HG03469 (cell line): ENCODE measurements around the gene ARSJ.
A peak's percentile ranks its signal among the peaks of the same experiment; 100 is the strongest.
"Not testable (repeated sequence)": the region's sequence is repeated elsewhere in the genome, so short reads cannot be mapped to it uniquely, and the experiment has no call there.

Experiments
- ATAC-seq: cut with Tn5 transposase; IDR thresholded peaks from one replicate; pipeline ENCODE4 v1.9.1; 2021; ENCODE audit warnings: mild to moderate bottlenecking, moderate library complexity, moderate number of reproducible peaks; ENCODE audit not compliant: unreplicated experiment

The ARSJ gene

DNA sequence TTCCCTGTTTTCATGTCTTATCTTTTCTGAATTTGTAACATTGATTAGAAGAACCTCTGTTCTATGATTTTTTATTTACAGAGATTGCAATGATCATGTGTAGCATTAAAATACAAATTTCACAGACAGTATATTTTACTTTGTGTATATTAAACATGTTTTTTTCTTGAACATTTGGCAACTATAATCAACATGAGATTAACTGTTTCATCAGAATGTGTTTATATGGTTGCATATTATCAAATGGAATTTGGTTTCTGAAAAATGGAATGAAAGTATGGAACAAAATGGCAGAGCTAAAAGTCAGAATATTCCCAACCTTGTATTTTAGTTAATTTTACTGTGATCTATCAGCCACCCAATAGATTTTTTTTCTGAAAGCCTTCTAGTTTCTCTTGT is 19.9 kb downstream of the ARSJ start:
- ATAC-seq = no peak

DNA sequence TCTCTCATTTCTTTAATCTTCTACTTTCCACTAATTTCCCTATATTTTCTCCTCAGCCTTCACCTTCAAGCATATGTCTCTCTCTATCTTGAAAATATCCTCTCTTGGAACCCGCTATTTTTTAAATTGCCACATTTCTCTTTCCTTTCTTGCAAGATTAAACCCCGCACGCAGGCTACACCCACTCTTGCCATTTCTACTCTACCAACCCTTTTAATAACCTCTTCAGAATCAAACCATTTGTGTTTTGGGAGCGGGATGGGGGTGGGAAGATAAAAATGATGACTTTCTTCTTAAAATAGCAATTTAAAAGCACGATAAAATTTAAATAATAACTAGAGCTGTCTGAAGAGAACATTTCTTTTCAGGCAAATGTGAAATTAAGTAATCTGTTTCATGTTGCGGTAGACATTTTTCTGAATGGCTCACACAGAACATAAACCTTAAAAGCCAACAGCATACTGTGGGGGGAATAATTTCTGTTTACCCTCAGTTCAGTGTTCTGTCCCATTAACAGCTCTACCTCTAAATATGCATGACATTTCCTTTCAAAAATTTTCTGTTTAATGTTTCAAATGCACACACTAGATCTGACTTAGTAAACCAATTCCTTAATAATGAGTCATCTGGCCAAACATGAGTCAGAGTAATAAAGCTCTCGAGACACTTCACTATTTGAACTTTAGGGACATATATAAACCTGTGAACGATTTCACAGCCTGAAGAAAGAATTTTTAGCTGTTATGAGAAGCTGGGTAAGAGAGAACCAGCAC is 20.5 kb downstream of the ARSJ start:
- no peak for ATAC-seq

DNA sequence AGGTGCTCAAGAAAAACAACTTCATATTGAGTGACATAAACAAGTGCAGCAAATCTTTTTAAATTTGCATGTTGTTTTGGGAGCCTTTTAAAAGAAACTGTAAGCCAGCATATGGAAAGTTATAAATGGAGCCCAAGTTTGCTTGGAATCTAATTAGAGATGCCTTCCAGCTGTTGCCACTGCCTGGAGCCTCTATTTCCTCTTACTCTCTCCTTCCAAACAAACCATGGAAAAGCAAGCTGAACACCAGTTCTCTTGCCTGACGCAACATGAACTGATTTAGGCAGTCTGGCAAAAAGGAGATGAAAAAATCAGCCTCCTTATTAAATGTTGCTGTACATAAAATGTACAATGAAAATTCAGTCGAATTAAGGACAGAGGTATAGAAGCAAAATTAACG is 21.5 kb downstream of the ARSJ start:
- ATAC-seq = no peak

DNA sequence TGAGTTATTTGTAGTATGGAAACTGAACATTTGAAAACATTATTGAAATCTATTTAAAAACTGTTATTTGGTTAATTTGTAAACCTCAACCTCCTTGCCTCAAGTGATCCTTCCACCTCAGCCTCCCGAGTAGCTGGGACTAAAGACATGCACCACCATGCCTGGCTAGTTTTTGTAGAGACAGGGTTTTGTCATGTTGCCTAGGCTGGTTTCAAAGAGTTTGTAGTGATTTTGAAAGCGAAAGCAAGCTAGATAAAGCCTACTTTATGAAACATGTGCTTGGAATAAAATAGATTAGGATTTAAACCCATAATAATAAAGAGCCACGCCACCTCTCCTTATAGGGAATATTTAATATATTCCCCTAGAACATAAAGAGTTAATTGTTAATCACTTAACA is 23.5 kb downstream of the ARSJ start:
- no peak for ATAC-seq

DNA sequence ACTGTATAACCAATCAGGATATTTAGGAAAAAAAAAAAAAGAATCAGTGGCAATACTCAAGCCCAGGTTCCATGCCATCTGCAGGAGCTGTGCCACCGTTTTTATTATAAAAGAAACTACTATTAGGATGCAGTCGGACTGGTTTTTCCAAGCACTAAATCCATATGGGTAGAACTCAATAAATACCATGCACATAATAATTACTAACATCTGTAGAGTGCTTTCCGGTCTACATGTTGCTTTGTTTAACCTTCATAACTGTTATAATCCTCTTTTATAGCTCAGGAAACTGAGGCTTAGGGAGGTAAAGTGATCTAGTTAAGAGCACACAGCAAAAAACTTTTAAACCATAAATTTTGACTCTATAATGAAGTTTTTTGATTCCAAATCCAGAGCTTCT is 24.0 kb downstream of the ARSJ start:
- no peak for ATAC-seq

DNA sequence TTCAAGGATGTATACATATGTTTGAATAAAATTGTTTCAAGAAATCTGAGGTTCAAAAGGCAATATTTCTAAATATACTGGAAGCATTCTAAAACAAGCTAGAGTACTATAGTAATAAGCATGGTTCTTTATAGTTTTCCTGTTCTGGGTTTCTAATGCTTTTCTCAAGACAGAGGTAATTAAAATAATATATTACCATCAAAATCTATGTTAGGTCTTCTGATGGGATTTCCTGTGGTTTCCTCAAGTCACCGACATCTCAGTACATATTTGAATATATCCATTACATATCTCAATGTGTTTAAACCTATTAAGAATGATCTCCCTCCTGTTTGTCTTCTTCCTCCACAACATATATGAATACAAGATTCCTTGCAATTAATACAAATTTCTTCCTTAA is 25.6 kb downstream of the ARSJ start:
- no peak for ATAC-seq

DNA sequence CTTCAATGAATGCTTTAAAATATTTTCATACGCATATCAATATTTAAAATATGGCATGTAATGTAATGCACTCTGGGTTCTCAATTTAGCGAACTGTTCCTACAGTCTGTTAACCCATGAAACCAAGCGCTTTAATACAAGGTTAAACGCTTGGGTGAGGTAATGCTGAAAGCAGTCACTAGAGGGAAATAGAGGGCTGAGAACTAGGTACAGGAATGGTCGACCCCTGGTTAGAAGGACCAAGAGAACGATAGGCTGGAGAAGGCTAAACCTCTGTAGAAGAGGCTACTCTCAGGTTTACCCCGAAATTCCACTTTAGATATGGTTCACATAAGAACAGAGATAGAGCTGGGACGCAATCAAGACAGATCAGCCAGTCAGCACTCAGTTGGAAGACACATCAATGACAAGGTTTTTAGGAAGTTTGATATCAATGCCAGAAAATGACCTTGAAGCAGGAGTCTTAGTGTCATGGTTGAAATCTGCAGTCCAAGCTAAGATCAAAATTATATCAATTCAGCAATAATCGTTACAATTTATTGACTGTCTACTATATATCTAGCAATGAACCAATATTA is 26.9 kb downstream of the ARSJ start:
- ATAC-seq = peak; percentile 96

DNA sequence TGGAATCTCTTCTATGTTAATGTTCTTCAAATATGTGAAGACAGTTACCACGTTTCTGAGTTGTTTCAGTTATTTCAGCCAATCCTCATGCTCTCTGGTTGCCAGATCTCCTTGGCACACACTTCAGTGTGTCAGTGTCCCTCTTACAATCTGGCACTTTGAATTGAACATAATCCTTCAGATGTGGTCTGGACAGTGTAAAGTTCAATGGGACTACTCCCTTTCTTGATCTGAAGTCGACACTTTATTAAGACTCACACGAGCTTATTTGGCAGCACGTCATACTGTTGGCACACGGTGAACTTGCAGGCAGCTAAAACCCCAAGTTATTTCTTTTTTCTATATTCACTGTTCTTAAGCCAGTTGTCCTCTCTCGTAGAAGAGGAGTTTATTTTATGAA is 28.2 kb downstream of the ARSJ start:
- no peak for ATAC-seq

DNA sequence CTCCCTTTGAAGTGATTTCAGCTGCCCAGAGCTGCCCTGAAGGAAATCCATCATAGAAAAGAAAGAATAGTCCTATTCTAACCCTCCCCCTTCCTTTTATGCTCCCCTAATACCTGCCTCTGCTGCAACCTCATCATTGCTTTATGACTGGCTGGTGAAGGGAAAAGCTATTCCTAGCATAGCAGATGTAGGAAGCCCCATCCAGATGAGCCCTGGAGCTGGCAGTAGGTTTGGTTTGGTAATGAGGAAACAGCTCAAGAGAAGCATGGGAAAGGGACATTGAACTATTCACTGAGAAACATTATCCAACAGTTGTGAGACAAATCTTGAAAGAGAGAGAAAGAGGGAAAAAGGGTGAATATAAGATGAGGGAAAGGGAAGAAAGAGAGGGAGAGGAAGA is 29.2 kb downstream of the ARSJ start:
- ATAC-seq = no peak

DNA sequence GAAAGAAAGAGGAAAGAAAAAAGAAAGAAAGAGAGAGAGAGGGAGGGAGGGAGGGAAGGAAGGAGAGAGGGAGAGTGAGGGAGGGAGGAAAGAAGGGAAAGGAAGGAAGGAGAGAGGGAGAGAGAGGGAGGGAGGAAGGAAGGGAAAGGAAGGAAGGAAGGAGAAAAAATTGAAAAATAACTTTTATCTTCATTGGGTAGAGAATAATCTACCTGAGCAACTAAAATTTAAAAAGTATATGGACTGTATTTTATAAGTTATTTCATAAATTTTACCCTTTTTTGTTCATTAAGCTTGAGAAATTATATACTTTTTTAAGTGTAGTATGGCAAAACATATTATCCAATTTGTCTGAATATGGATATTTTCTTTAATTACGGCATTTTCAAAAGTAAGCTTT is 32.0 kb downstream of the ARSJ start:
- ATAC-seq = no peak

DNA sequence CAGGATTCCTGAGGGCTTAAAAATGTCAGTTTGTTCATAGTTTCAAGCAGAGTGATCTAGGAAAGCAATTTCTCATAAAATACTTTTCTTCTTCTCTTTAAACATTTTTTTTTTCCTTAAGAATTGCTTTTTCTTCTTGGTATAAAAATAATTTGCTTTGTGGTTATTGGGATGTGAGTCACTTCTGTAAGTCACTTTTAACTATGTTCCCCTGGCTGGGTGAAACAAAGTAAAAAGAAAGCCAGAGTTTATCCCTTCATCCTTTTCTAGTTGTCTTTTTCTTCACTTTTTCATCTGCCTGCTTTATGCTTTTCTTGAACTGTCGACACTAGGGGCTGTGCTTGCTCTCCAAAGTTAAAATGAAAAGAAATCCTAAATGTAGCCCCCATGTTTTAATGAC is 33.5 kb downstream of the ARSJ start:
- ATAC-seq = no peak

DNA sequence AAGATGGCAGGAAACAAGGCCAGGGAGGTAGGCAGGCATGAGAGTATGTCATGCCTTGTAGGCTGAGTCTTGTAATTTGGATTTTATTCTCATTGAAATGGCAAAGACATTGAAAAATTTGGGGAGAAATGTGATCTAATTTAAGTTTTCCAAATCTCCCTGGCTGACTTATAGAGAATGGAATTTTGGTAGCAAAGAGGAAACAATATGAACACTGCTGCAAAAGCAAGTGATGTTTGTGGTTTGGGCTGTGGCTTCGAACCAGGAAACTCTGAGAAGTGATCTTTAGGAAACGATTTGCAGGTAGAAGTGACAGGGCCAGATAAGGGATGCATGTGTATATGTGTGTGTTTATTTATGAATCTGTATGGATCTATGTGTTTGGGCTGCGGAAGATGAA is 35.6 kb downstream of the ARSJ start:
- ATAC-seq = no peak

DNA sequence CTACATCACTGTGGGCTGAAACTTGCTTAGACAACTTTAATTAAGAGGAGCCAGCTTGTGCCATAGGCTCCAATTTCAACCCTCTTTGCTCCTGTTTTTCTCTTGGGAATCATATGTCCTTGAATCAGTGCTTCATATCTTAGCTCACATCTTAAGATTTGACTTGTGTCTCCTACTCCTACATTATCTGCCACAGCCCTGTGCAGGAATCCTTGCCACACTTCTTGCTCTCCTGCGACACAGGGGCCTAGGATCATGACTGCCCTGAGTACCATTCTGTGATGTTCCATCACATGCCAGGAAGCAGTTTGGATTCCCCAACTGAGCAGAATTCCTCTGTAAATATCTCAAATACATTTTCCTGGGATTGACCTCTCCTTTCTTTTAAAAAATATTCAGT is 36.4 kb downstream of the ARSJ start:
- ATAC-seq = no peak

DNA sequence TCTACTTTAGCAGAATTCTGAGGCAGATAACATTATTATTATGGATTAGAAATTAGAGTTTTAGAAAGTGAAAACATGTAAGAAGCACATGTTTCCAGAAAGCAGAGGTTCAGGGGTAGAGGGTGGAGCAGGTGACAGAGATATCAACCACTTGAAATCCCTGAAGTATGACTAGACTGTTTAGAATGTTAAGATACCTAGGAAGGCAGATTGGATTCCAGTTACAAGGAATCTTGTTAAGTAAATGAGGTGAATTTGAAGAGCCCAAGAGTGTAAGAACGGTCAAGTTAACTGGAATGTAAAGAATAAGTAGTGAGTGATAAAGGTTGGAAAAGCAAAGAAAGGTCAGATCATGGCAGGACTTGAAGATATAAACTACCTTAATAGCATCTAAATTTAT is 37.6 kb downstream of the ARSJ start:
- ATAC-seq = no peak

DNA sequence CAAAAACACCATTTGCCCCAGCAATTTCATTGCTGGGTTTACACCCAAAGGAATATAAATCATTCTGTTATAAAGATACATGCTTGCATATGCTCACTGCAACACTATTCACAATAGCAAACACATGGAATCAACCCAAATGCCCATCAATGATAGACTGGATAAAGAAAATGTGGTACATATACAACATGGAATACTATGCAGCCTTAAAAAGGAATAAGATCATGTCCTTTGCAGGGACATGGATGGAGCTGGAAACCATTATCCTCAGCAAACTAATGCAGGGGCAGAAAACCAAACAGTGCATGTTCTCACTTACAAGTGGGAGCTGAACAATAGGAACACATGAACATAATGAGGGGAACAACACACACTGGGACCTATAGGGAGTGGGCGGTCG is 39.3 kb downstream of the ARSJ start:
- ATAC-seq = not testable (repeated sequence)

DNA sequence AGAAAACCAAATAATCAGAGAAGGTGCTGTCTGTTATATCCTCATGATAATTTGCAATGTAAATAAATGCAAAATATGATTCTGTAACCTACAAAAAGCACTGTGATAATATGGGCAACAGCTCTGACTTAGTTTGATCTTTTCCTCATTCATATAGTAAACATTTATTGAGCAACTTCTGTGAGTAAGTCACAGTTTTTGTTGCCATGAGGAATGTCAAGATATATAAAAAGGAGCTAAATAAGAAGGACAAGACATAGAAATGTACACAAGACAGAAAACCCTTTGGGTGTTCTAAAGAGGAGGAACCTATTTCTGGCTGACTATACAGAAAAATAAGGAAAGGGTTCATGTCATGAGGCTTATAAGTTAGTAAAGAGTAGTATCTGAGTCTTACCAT is 44.3 kb downstream of the ARSJ start:
- ATAC-seq = no peak

DNA sequence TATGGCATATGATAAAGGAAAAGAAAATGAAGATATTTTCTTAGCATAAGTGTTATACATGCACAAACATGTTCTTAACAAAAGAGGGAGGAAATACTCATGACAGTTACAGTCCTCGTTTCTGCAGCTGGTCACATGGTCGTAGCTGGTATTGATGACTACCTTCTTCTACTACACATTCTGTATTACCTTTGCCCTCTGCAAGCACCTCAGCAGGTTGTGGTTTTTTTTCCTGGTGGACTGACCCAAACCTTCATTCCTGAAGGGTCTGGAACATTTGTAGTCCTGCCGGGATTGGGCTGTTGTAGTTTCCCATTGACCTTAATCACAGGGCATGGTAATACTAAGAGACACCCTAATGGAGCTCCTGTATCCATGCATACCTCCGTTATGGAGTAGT is 54.7 kb downstream of the ARSJ start:
- not testable (repeated sequence) for ATAC-seq

DNA sequence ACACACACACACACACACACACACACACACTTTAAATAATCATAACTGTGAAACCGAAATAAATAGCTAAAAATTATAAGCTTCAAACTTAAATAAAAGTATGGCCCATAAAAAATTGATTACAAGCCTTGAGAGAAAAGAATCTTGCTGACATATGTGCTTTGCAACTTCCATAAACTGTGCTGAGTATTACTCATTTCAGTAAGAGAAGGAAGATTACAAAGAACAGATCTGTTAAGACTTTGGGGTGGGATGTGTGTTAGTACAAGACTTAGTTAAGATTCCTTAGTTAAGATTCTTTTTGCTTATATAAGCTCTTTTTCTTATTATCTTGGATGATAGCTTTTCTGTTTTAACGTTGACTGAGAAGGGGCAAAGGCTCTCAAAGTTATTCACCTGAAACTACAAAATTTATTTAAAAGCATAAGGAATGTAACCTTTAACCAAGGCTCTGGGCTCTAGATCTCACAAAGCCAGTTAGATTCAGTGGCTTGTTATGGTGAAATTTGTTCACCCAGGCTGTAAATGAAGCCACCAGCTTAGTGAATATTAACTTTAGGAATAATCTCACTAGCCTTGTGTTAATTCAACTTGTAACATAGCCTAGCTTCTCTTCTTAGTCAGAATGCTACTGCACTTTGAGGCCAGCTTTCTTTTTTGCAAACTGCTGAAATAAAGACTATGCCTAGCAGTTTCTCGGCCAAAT is 58.2 kb downstream of the ARSJ start:
- ATAC-seq = no peak

DNA sequence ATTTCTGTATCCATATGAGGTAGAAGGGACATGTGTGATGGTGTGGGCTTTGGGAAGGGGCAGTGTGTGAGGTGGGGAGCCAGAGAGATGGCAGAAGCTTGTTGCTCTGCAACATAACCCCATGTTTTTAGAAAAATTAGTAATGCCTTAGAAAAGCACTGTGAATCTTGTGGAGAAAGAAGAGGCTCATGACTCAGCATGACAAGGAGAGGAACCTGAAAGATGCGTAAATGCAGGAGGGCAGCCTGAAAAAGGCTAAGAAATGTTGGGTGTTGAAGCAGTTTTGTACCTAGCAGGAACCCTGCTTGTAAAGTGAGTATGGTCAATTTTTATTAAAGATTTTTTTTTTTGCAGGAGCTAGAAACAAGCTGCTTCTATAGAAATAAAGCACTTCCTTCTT is 59.8 kb downstream of the ARSJ start:
- ATAC-seq = no peak

DNA sequence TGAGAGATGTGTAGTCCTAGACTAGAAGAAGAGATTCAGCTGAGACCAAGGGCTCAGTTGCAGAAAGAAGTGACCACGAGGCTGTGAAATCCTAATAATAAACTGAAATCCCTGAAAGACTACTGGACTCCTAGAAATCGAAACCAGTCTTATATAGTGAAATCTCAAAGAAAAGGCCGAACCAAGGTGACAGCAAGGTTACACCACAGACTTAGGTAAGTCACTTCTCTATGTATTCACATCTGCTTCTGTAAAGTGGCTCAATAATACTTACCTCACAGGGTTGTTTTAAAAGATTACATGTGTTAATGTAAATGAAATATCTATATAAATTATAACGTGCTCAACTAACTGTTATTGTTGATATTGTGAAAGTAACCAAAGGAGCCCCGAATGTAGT is 60.3 kb downstream of the ARSJ start:
- ATAC-seq = no peak

DNA sequence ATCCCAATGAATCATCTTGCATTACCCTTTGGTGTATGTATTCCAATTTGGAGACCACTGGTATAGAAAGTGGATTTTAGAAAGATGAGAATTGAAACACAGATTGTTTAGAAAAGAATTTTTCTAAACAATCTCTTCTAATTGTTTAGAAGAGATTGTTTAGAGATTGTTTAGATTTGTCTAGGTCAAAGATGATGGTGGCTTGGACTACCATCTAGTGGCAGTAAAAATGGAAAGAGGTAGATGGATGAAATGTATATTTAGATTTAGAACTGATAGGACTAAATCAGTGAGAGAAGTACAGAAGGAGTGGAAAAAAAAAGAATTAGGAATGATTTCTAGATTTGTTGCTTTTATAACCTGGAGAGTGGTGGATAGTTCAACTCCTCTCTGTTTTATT is 70.6 kb downstream of the ARSJ start:
- no peak for ATAC-seq

DNA sequence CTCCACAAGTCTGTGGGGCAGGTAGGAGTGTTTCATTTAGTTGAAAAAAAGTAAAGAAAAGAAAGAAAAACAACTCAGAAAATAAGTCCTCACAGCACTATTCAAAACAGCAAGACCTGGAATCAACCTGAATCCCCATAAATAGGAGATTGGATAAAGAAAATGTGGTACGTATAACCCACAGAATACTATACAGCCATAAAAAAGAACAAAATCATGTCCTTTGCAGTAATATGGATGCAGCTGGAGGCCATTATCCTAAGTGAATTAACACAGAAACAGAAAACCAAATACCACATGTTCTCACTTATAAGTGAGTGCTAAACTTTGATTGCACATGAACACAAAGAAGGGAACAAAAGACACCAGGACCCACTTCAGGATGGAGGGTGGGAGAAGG is 71.9 kb downstream of the ARSJ start:
- ATAC-seq = no peak
